ENCODE results near the gene RPS24. TPM values are rescaled to one million over a fixed set of nuclear protein-coding genes. Genes with fewer than 3 reads are reported as not detected.
"Not testable (repeated sequence)": the region's sequence is repeated elsewhere in the genome, so short reads cannot be mapped to it uniquely, and the experiment has no call there.

RPS24 gene
- total and polyA plus RNA-seq, 2 of the 13 experiments (the other 11 are each of a cell fraction or from before 2014, with no cell fraction given), result 2,690 to 3,319 TPM

DNA sequence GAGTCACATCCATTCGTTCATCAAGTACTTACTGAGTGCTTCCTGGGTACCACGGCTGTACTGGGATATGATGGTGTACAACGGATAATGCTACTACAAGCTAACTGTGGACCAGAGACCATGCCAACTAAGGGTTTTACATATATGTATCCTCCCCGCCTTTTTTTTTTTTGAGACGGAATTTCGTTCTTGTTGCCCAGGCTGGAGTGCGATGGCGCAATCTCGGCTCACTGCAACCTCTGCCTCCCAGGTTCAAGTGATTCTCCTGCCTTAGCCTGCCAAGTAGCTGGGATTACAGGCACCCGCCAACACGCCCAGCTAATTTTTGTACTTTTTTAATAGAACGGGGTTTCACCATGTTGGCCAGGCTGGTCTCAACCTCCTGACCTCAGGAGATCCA, 36.4 kb downstream of the RPS24 start:
- H3K4me1 ChIP-seq (ENCODE audit: insufficient read depth, low read length), result peaks cover 18% of the 10 kb centered on the region
- intact Hi-C loops (cut with micrococcal nuclease; ENCODE audit: unreplicated experiment); DNase-seq (ENCODE audit: low spot score); H3K9ac ChIP-seq (ENCODE audit: insufficient read depth, low read depth, low read length); BruUV-seq (replicated peaks); POLR2A ChIA-PET; H2AFZ ChIP-seq (ENCODE audit: low read length); FAIRE-seq; H3K36me3 ChIP-seq (replicated peaks in 1 of 2; ENCODE audit: control insufficient read depth in 1 of 2, insufficient read depth in 2 of 2, low read length in 2 of 2); H3K27ac ChIP-seq (ENCODE audit: extremely low read length, insufficient read depth, low read length); H3K79me2 ChIP-seq (ENCODE audit: insufficient read depth, low read length); in situ Hi-C loops (cut with HindIII; ENCODE audit: extremely low pct_ligation_motif_present, low pct_unique_long_range_greater_than_20kb); CTCF ChIA-PET (ENCODE audit: low intra/inter-chr PET ratio, low total read pairs); H3K27me3 ChIP-seq (ENCODE audit: control insufficient read depth in 1 of 2, insufficient read depth in 2 of 2, low read length in 2 of 2); H3K4me2 ChIP-seq (ENCODE audit: low read depth, low read length); H4K20me1 ChIP-seq (ENCODE audit: insufficient read depth, low read length); H3K9me3 ChIP-seq (ENCODE audit: low read length); H3K4me3 ChIP-seq (replicated peaks in 1 of 3; ENCODE audit: insufficient read depth in 1 of 3, low read depth in 2 of 3, low read length in 3 of 3); ATAC-seq: not testable (repeated sequence)
- WGBS (ENCODE audit: low lambda C conversion rate), result 51% methylated on average over 12 of the region's 12 CpGs

DNA sequence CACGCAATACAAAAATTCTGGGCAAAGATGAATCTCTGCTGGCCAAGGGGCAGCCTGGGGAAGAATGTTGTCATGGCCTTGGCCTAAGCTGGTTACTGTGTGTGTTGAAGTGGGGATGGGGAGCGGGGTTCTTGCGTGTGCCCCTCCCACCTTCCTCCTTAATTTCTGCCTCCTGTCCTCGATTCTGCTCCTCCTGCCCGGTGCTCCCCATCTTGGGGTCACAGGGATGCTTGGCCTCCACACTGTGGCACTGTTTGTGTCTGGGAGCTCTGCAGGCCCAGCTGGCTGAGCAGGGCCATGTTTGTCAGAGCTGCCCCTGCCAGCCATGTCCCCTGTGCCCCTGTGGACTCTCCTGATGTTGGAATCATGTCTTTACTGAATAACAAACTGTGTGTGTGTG, 37.1 kb downstream of the RPS24 start:
- no TSS peak for BruUV-seq (replicated peaks)
- Histone ChIP-seq H3K27ac (ENCODE audit: extremely low read length, insufficient read depth, low read length) (no peak overlapping the region), H3K27me3 (ENCODE audit: control insufficient read depth in 1 of 2, insufficient read depth in 2 of 2, low read length in 2 of 2) (no peaks in the 10 kb centered on the region), H3K4me3 (replicated peaks in 1 of 3; ENCODE audit: insufficient read depth in 1 of 3, low read depth in 2 of 3, low read length in 3 of 3) (no peak overlapping the region), H3K36me3 (replicated peaks in 1 of 2; ENCODE audit: control insufficient read depth in 1 of 2, insufficient read depth in 2 of 2, low read length in 2 of 2) (no peaks in the 10 kb centered on the region), H3K79me2 (ENCODE audit: insufficient read depth, low read length) (no peaks in the 10 kb centered on the region), H2AFZ (ENCODE audit: low read length) (no peak overlapping the region), H3K9me3 (ENCODE audit: low read length) (no peaks in the 10 kb centered on the region), H3K4me2 (ENCODE audit: low read depth, low read length) (no peak overlapping the region), H3K9ac (ENCODE audit: insufficient read depth, low read depth, low read length) (no peak overlapping the region), H3K4me1 (ENCODE audit: insufficient read depth, low read length) (peaks cover 15% of the 10 kb centered on the region), H4K20me1 (ENCODE audit: insufficient read depth, low read length) (no peaks in the 10 kb centered on the region)
- ChIA-PET POLR2A (no interaction called here), CTCF (ENCODE audit: low intra/inter-chr PET ratio, low total read pairs) (no interaction called here)
- DNase-seq (ENCODE audit: low spot score) (no peak), ATAC-seq (no peak), FAIRE-seq (no peak)
- in situ Hi-C loops (cut with HindIII; ENCODE audit: extremely low pct_ligation_motif_present, low pct_unique_long_range_greater_than_20kb), result no loop called here
- 38% methylated on average over 2 of the region's 5 CpGs for WGBS (ENCODE audit: low lambda C conversion rate)
- TF ChIP-seq, protein P1, sequence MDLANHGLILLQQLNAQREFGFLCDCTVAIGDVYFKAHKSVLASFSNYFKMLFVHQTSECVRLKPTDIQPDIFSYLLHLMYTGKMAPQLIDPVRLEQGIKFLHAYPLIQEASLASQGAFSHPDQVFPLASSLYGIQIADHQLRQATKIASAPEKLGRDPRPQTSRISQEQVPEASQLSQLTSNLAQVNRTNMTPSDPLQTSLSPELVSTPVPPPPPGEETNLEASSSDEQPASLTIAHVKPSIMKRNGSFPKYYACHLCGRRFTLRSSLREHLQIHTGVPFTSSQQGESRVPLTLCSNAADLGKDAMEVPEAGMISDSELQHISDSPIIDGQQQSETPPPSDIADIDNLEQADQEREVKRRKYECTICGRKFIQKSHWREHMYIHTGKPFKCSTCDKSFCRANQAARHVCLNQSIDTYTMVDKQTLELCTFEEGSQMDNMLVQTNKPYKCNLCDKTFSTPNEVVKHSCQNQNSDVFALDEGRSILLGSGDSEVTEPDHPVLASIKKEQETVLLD (CRISPR knock-in tag; IDR thresholded peaks at IDR 0.05; ENCODE audit: low read depth), result no peak
- TF ChIP-seq, protein P2, sequence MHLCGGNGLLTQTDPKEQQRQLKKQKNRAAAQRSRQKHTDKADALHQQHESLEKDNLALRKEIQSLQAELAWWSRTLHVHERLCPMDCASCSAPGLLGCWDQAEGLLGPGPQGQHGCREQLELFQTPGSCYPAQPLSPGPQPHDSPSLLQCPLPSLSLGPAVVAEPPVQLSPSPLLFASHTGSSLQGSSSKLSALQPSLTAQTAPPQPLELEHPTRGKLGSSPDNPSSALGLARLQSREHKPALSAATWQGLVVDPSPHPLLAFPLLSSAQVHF (CRISPR knock-in tag; IDR thresholded peaks at IDR 0.05), result no peak
- TF ChIP-seq ZNF740 (CRISPR knock-in tag; IDR thresholded peaks at IDR 0.05), result no peak
- no peak for TF ChIP-seq ZNF510 (CRISPR knock-in tag; IDR thresholded peaks at IDR 0.05; ENCODE audit: low read depth)
- TF ChIP-seq ZSCAN20 (CRISPR knock-in tag; IDR thresholded peaks at IDR 0.05; ENCODE audit: borderline replicate concordance), result no peak
- TF ChIP-seq, protein P3, sequence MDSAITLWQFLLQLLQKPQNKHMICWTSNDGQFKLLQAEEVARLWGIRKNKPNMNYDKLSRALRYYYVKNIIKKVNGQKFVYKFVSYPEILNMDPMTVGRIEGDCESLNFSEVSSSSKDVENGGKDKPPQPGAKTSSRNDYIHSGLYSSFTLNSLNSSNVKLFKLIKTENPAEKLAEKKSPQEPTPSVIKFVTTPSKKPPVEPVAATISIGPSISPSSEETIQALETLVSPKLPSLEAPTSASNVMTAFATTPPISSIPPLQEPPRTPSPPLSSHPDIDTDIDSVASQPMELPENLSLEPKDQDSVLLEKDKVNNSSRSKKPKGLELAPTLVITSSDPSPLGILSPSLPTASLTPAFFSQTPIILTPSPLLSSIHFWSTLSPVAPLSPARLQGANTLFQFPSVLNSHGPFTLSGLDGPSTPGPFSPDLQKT (CRISPR knock-in tag; IDR thresholded peaks at IDR 0.05; ENCODE audit: borderline replicate concordance), result no peak
- intact Hi-C loops (cut with micrococcal nuclease; ENCODE audit: unreplicated experiment), result no loop called here

All from HepG2 (cell line).